ENCODE results near the gene ARID1B. TPM values are rescaled to one million over a fixed set of nuclear protein-coding genes. Genes with fewer than 3 reads are reported as not detected.

Gene ARID1B
- total and polyA plus RNA-seq, 10 of the 15 experiments (the other 5 are each of a cell fraction or from before 2014, with no cell fraction given): 24.7 to 133 (median 54.6) TPM

DNA sequence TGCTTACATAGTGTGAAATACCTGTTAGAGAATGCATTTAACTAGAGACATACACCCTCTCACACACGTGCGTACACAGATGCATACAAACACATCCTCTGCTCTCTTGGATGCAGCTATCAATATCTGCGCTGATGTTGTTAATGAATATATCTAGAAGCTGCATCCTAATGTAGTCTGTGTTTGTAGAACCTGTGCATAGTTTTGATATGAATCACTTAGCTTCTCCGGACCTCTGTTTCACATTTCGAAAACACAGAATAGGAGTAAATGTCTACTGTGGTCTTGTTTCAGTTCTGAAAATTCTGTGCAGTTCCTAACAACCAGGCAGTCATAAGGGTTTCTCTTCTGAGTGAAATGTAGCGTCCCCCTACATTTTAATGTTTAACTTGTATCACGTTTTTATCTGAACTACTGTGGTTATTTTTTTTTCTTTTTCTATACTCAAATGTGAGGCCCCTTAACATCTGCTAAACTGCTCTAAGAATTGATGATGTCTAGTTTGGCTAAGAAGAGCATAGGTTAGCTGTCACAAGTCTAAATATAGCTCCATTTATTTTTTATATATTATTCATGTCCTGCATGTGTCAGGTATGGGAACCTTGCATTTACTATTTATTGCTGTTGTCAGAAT is 291.6 kb downstream of the ARID1B start (continued):
- TF ChIP-seq, protein P1, sequence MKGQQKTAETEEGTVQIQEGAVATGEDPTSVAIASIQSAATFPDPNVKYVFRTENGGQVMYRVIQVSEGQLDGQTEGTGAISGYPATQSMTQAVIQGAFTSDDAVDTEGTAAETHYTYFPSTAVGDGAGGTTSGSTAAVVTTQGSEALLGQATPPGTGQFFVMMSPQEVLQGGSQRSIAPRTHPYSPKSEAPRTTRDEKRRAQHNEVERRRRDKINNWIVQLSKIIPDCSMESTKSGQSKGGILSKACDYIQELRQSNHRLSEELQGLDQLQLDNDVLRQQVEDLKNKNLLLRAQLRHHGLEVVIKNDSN (IDR thresholded peaks at IDR 0.05; ENCODE audit: borderline replicate concordance, extremely low read length, insufficient read depth, low read depth, low read length): no peak
- TF ChIP-seq SMC3 (IDR thresholded peaks at IDR 0.05; ENCODE audit: borderline replicate concordance, low read length) (no peak), IKZF2 (IDR thresholded peaks at IDR 0.05) (peak; percentile 66 to 87; a peak in 3 of 4 replicates), ESRRA (IDR thresholded peaks at IDR 0.05; ENCODE audit: low read length) (no peak), TCF7 (IDR thresholded peaks at IDR 0.05; ENCODE audit: borderline replicate concordance) (no peak), ZNF384 (IDR thresholded peaks at IDR 0.05; ENCODE audit: borderline replicate concordance, low read depth, low read length) (peak; percentile 73; the same call in 1 of the 2 replicates), NFIC (IDR thresholded peaks at IDR 0.05; ENCODE audit: low read depth, low read length) (peak; percentile 88), CEBPB (IDR thresholded peaks at IDR 0.05; ENCODE audit: borderline replicate concordance in 1 of 2, low read depth in 2 of 2, low read length in 2 of 2) (peak in 1 of 2 experiments; percentile 42; a peak in 1 of 4 replicates), TBL1XR1 (IDR thresholded peaks at IDR 0.05; ENCODE audit: low read depth, low read length) (peak; percentile 76), STAT3 (IDR thresholded peaks at IDR 0.05; ENCODE audit: low read depth, low read length) (no peak), IKZF1 (conservative IDR thresholded peaks at IDR 0.05) (peak; percentile 72), POU2F2 (IDR thresholded peaks at IDR 0.05; ENCODE audit: borderline replicate concordance, low read depth, low read length) (peak; percentile 91; the same call in 2 of the 3 replicates), ZBED1 (IDR thresholded peaks at IDR 0.05; ENCODE audit: borderline replicate concordance) (peak; percentile 76; the same call in 1 of the 2 replicates), CREM (IDR thresholded peaks at IDR 0.05; ENCODE audit: low read depth) (peak; percentile 59), TAF1 (IDR thresholded peaks at IDR 0.05; ENCODE audit: borderline replicate concordance, low read depth, low read length) (no peak), FOXM1 (IDR thresholded peaks at IDR 0.05; ENCODE audit: low read depth, low read length) (peak; percentile 84; the same call in 1 of the 2 replicates), ZNF217 (IDR thresholded peaks at IDR 0.05) (peak; percentile 100), RBBP5 (conservative IDR thresholded peaks at IDR 0.05) (no peak), SMARCA5 (IDR thresholded peaks at IDR 0.05) (no peak), HCFC1 (IDR thresholded peaks at IDR 0.05; ENCODE audit: low read length) (no peak), POLR2A (IDR thresholded peaks at IDR 0.05; ENCODE audit: low read depth, low read length) (no peak), JUNB (IDR thresholded peaks at IDR 0.05) (peak; percentile 95), DPF2 (IDR thresholded peaks at IDR 0.05) (peak; percentile 84), RELA (IDR thresholded peaks at IDR 0.05; ENCODE audit: borderline replicate concordance, partially characterized antibody) (no peak)
- TF ChIP-seq, protein P2, sequence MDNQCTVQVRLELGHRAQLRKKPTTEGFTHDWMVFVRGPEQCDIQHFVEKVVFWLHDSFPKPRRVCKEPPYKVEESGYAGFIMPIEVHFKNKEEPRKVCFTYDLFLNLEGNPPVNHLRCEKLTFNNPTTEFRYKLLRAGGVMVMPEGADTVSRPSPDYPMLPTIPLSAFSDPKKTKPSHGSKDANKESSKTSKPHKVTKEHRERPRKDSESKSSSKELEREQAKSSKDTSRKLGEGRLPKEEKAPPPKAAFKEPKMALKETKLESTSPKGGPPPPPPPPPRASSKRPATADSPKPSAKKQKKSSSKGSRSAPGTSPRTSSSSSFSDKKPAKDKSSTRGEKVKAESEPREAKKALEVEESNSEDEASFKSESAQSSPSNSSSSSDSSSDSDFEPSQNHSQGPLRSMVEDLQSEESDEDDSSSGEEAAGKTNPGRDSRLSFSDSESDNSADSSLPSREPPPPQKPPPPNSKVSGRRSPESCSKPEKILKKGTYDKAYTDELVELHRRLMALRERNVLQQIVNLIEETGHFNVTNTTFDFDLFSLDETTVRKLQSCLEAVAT (IDR thresholded peaks at IDR 0.05): peak; percentile 67; the same call in 1 of the 2 replicates
- TF ChIP-seq, protein P3, sequence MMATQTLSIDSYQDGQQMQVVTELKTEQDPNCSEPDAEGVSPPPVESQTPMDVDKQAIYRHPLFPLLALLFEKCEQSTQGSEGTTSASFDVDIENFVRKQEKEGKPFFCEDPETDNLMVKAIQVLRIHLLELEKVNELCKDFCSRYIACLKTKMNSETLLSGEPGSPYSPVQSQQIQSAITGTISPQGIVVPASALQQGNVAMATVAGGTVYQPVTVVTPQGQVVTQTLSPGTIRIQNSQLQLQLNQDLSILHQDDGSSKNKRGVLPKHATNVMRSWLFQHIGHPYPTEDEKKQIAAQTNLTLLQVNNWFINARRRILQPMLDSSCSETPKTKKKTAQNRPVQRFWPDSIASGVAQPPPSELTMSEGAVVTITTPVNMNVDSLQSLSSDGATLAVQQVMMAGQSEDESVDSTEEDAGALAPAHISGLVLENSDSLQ (IDR thresholded peaks at IDR 0.05): peak; percentile 45; the same call in 1 of the 2 replicates
- TF ChIP-seq, protein P4, sequence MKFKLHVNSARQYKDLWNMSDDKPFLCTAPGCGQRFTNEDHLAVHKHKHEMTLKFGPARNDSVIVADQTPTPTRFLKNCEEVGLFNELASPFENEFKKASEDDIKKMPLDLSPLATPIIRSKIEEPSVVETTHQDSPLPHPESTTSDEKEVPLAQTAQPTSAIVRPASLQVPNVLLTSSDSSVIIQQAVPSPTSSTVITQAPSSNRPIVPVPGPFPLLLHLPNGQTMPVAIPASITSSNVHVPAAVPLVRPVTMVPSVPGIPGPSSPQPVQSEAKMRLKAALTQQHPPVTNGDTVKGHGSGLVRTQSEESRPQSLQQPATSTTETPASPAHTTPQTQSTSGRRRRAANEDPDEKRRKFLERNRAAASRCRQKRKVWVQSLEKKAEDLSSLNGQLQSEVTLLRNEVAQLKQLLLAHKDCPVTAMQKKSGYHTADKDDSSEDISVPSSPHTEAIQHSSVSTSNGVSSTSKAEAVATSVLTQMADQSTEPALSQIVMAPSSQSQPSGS (IDR thresholded peaks at IDR 0.05; ENCODE audit: low read length): peak; percentile 80

All from GM12878 (cell line).